Measurements from ENCODE around the gene GKN2. TPM values are rescaled to one million over a fixed set of nuclear protein-coding genes. Genes with fewer than 3 reads are reported as not detected.

Gene GKN2
- total RNA-seq, 1 experiment from 2014 or later, result not detected

- H2BK12ac ChIP-seq (ENCODE audit: insufficient read length, low read depth, low read length), result no peak overlapping the region
- H3K23me2 ChIP-seq (ENCODE audit: insufficient read length, low read depth, low read length, poor library complexity, severe bottlenecking), result no peaks in the 10 kb centered on the region
- no peak overlapping the region for H3K14ac ChIP-seq (ENCODE audit: insufficient read depth, low read length)
- H3K9ac ChIP-seq (ENCODE audit: extremely low read depth, insufficient read length, low read length), result no peak overlapping the region
- no peak overlapping the region for H2AK5ac ChIP-seq (ENCODE audit: insufficient read length, low read length)
- no peak overlapping the region for H2BK15ac ChIP-seq (ENCODE audit: low read depth, low read length)
- Mint-ChIP-seq H3K36me3 (ENCODE audit: insufficient read depth in 1 of 3, low read depth in 3 of 3) (no peaks in the 10 kb centered on the region), H3K4me3 (no peak overlapping the region), H3K27me3 (ENCODE audit: low read depth) (peaks cover 5% of the 10 kb centered on the region), H3K27ac (no peak overlapping the region), H3K9me3 (no peaks in the 10 kb centered on the region), H3K4me1 (no peaks in the 10 kb centered on the region)
- H4K20me1 ChIP-seq (ENCODE audit: control insufficient read depth, insufficient read depth, insufficient read length), result no peaks in the 10 kb centered on the region
- no peak overlapping the region for H3K23ac ChIP-seq (ENCODE audit: insufficient read length, low read depth, low read length)
- no peak overlapping the region for H3K56ac ChIP-seq (ENCODE audit: insufficient read length, low read depth, low read length)
- no peak overlapping the region for H3K18ac ChIP-seq (ENCODE audit: insufficient read length, low read depth, low read length)
- H3K9me3 ChIP-seq (ENCODE audit: control insufficient read depth, low read depth, low read length), result no peaks in the 10 kb centered on the region
- TF ChIP-seq CTCF (conservative IDR thresholded peaks at IDR 0.05), result no peak
- WGBS (ENCODE audit: extremely low coverage, insufficient read length, low lambda C conversion rate), result no CpG with 5 or more reads among the region's 3 CpGs
- no peaks in the 10 kb centered on the region for H3K79me2 ChIP-seq (ENCODE audit: insufficient read depth, low read length)
- H3T11ph ChIP-seq (ENCODE audit: low read length), result no peak overlapping the region
- H3K27me3 ChIP-seq (ENCODE audit: insufficient read depth, low read length), result no peaks in the 10 kb centered on the region
- no peak overlapping the region for H2BK5ac ChIP-seq (ENCODE audit: insufficient read length, low read length)
- H3K4me2 ChIP-seq (ENCODE audit: insufficient read depth, insufficient read length, low read length), result no peak overlapping the region
- no peak overlapping the region for H4K8ac ChIP-seq (replicated peaks; ENCODE audit: insufficient read length, low read depth, low read length)
- H3K4me1 ChIP-seq (ENCODE audit: insufficient read depth, low read length), result no peaks in the 10 kb centered on the region
- H3K79me1 ChIP-seq (ENCODE audit: insufficient read depth, low read depth, low read length, poor library complexity, severe bottlenecking), result no peaks in the 10 kb centered on the region
- H3K4ac ChIP-seq (ENCODE audit: low read depth, low read length), result no peak overlapping the region
- H3K27ac ChIP-seq (ENCODE audit: insufficient read length, low read depth, low read length), result no peak overlapping the region
- H4K5ac ChIP-seq (ENCODE audit: insufficient read length, low read depth, low read length), result no peak overlapping the region
- no peak overlapping the region for H4K91ac ChIP-seq (ENCODE audit: insufficient read length, low read depth, low read length)
- no peak overlapping the region for H2AFZ ChIP-seq (ENCODE audit: low read length)
- no peak for DNase-seq
- H2BK20ac ChIP-seq (ENCODE audit: low read depth, low read length, poor library complexity, severe bottlenecking), result no peak overlapping the region
- H2BK120ac ChIP-seq (ENCODE audit: low read depth, low read length, poor library complexity, severe bottlenecking), result no peak overlapping the region
These were observed 21.5 kb downstream of the GKN2 start for GRCh38 chr2:68931149-68931711.

Measured in H9 (cell line).